ENCODE data around the gene OR2D3. TPM values are rescaled to one million over a fixed set of nuclear protein-coding genes. Genes with fewer than 3 reads are reported as not detected.

The OR2D3 gene
- total and polyA plus RNA-seq, 9 of the 15 experiments (the other 6 are each of a cell fraction or from before 2014, with no cell fraction given) = 0.42 TPM; not detected in 8

DNA sequence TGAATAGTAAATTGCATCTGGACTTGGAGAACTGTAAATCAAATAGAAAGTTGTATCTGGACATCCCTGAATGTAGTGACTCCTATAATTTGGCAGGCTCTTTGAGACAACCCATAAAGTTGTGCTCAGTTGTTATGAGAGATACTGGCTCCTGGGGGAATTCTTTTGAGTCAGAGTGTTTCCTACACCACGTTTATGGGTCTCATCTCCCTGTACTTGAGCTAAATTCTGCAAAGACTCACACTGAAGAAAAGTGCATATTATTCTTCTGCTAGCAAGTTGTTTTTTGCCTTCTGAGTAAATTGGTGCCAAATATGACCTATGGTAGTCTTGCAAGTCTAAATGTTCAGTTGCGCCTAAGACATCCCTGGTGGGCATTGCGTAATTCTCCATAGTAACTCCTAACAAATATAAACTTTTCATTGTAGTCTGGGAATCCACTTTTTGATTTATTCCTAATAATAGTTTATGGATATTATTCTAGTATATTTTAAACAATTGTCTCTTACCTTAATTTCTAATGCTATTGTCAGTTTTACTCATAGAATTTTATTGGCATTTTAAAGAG, 10.4 kb downstream of the OR2D3 start (continued):
- TF ChIP-seq, protein P1, sequence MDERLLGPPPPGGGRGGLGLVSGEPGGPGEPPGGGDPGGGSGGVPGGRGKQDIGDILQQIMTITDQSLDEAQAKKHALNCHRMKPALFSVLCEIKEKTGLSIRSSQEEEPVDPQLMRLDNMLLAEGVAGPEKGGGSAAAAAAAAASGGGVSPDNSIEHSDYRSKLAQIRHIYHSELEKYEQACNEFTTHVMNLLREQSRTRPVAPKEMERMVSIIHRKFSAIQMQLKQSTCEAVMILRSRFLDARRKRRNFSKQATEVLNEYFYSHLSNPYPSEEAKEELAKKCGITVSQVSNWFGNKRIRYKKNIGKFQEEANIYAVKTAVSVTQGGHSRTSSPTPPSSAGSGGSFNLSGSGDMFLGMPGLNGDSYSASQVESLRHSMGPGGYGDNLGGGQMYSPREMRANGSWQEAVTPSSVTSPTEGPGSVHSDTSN (CRISPR knock-in tag; IDR thresholded peaks at IDR 0.05; ENCODE audit: low read depth) = no peak
- TF ChIP-seq, protein P1 (tag; conservative IDR thresholded peaks at IDR 0.05; ENCODE audit: low read depth) = no peak

DNA sequence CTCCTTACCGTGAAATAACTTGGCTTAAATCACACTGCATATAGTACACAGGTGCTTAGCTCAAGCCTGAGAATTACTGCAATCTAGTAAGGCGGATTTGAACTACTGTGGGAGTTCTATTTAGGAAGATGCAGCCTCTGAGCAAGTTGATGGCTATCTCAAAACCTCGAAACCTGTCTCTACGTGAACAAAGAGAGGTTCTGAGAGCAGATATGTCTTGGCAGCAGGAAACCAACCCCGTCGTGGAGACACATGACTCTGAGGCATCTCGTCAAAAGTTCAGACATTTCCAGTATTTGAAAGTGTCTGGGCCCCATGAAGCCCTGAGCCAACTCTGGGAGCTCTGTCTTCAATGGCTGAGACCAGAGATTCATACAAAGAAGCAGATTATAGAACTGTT, 11.3 kb downstream of the OR2D3 start:
- WGBS (ENCODE audit: insufficient coverage, low coverage, missing lambda C conversion rate) = 65% methylated on average over 7 of the region's 7 CpGs
- in situ Hi-C loops (cut with MboI) = no loop called here
- Histone ChIP-seq H3K4me2 (ENCODE audit: insufficient read depth, low read length) (no peak overlapping the region), H3K9me3 (replicated peaks; ENCODE audit: control insufficient read depth, insufficient read depth, low read depth, low read length) (no peaks in the 10 kb centered on the region), H4K20me1 (replicated peaks; ENCODE audit: control insufficient read depth, insufficient read depth, low read length) (no peaks in the 10 kb centered on the region), H2AFZ (ENCODE audit: low read depth, low read length) (no peak overlapping the region), H3K4me1 (replicated peaks in 1 of 2; ENCODE audit: control insufficient read depth in 2 of 2, insufficient read depth in 2 of 2, low read length in 2 of 2) (no peaks in the 10 kb centered on the region), H3K4me3 (no peak overlapping the region), H3K79me2 (ENCODE audit: control insufficient read depth, insufficient read depth, low read length) (peaks cover 28% of the 10 kb centered on the region), H3K27ac (ENCODE audit: extremely low read depth, low read depth, low read length) (no peak overlapping the region), H3K9me1 (ENCODE audit: control insufficient read depth, insufficient read depth, low read length) (no peaks in the 10 kb centered on the region), H3K27me3 (ENCODE audit: control insufficient read depth in 2 of 2, insufficient read depth in 2 of 2, low read length in 2 of 2) (no peaks in the 10 kb centered on the region), H3K36me3 (ENCODE audit: control insufficient read depth, insufficient read depth, low read length) (peaks cover 71% of the 10 kb centered on the region), H3K9ac (ENCODE audit: insufficient read depth in 1 of 2, low read depth in 2 of 2, low read length in 2 of 2) (no peak overlapping the region)
- intact Hi-C loops (cut with micrococcal nuclease) = no loop called here
- ChIA-PET CTCF (ENCODE audit: low intra/inter-chr PET ratio) (no interaction called here), POLR2A (no interaction called here)
- no peak for FAIRE-seq
- no peak for DNase-seq (ENCODE audit: extremely low read depth in 1 of 4, low spot score in 3 of 4)
- ATAC-seq = no peak
- no TSS peak for BruUV-seq (replicated peaks)
- TF ChIP-seq, protein P2, sequence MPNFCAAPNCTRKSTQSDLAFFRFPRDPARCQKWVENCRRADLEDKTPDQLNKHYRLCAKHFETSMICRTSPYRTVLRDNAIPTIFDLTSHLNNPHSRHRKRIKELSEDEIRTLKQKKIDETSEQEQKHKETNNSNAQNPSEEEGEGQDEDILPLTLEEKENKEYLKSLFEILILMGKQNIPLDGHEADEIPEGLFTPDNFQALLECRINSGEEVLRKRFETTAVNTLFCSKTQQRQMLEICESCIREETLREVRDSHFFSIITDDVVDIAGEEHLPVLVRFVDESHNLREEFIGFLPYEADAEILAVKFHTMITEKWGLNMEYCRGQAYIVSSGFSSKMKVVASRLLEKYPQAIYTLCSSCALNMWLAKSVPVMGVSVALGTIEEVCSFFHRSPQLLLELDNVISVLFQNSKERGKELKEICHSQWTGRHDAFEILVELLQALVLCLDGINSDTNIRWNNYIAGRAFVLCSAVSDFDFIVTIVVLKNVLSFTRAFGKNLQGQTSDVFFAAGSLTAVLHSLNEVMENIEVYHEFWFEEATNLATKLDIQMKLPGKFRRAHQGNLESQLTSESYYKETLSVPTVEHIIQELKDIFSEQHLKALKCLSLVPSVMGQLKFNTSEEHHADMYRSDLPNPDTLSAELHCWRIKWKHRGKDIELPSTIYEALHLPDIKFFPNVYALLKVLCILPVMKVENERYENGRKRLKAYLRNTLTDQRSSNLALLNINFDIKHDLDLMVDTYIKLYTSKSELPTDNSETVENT (CRISPR knock-in tag; IDR thresholded peaks at IDR 0.05) = no peak
- TF ChIP-seq, protein P3, sequence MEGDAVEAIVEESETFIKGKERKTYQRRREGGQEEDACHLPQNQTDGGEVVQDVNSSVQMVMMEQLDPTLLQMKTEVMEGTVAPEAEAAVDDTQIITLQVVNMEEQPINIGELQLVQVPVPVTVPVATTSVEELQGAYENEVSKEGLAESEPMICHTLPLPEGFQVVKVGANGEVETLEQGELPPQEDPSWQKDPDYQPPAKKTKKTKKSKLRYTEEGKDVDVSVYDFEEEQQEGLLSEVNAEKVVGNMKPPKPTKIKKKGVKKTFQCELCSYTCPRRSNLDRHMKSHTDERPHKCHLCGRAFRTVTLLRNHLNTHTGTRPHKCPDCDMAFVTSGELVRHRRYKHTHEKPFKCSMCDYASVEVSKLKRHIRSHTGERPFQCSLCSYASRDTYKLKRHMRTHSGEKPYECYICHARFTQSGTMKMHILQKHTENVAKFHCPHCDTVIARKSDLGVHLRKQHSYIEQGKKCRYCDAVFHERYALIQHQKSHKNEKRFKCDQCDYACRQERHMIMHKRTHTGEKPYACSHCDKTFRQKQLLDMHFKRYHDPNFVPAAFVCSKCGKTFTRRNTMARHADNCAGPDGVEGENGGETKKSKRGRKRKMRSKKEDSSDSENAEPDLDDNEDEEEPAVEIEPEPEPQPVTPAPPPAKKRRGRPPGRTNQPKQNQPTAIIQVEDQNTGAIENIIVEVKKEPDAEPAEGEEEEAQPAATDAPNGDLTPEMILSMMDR (IDR thresholded peaks at IDR 0.05 in 2 of 3, conservative IDR thresholded peaks at IDR 0.05 in 1 of 3; ENCODE audit: insufficient read depth in 2 of 3, low read depth in 1 of 3, low read length in 3 of 3) = no peak
- TF ChIP-seq, protein P4, sequence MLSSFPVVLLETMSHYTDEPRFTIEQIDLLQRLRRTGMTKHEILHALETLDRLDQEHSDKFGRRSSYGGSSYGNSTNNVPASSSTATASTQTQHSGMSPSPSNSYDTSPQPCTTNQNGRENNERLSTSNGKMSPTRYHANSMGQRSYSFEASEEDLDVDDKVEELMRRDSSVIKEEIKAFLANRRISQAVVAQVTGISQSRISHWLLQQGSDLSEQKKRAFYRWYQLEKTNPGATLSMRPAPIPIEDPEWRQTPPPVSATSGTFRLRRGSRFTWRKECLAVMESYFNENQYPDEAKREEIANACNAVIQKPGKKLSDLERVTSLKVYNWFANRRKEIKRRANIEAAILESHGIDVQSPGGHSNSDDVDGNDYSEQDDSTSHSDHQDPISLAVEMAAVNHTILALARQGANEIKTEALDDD (IDR thresholded peaks at IDR 0.05) = no peak
